ENCODE data around the gene MEIOSIN. TPM values are rescaled to one million over a fixed set of nuclear protein-coding genes. Genes with fewer than 3 reads are reported as not detected.

The MEIOSIN gene
- total RNA-seq, 1 experiment from 2014 or later = not detected

GRCh38 chr19:45801603-45802175 is 68.5 kb downstream of the MEIOSIN start:
- no peaks in the 10 kb centered on the region for H4K20me1 ChIP-seq (ENCODE audit: insufficient read depth)
- intact Hi-C loops (cut with micrococcal nuclease; ENCODE audit: unreplicated experiment) = no loop called here

GRCh38 chr19:45804140-45804958 is 71.1 kb downstream of the MEIOSIN start:
- H3F3A ChIP-seq (ENCODE audit: insufficient read depth, low read depth) = peaks cover 38% of the 10 kb centered on the region; the same call in 1 of the 2 replicates
- H3K9me3 ChIP-seq (ENCODE audit: insufficient read depth, low read depth) = no peaks in the 10 kb centered on the region
- no peak overlapping the region for H3K4me3 ChIP-seq
- H3K4me2 ChIP-seq = no peak overlapping the region
- POLR2A ChIA-PET (ENCODE audit: unreplicated experiment) = no interaction called here
- no peaks in the 10 kb centered on the region for H3K27me3 ChIP-seq (ENCODE audit: insufficient read depth, low read depth)
- no peak for TF ChIP-seq EZH2 (IDR thresholded peaks at IDR 0.05; ENCODE audit: low read depth)
- TF ChIP-seq CTCF (conservative IDR thresholded peaks at IDR 0.05) = no peak
- H2AFZ ChIP-seq = no peak overlapping the region
- H3K79me2 ChIP-seq (ENCODE audit: low read depth) = no peaks in the 10 kb centered on the region
- CTCF ChIA-PET = interaction anchor here (0.7 kb wide), 1 partner anchor 67 kb away, joined by 3 read pairs; no protein-coding TSS in a partner anchor
- H3K4me1 ChIP-seq (replicated peaks; ENCODE audit: insufficient read depth) = peaks cover 15% of the 10 kb centered on the region
- H4K20me1 ChIP-seq (ENCODE audit: insufficient read depth) = no peaks in the 10 kb centered on the region
- no peak overlapping the region for H3K27ac ChIP-seq
- H3K9me2 ChIP-seq (ENCODE audit: insufficient read depth) = no peaks in the 10 kb centered on the region
- no TSS peak for BruUV-seq (replicated peaks)
- intact Hi-C loops (cut with micrococcal nuclease; ENCODE audit: unreplicated experiment) = no loop called here
- H3K36me3 ChIP-seq (ENCODE audit: low read depth) = no peaks in the 10 kb centered on the region
- no peak for DNase-seq

More at GRCh38 chr19:45801603-45802175, 68.5 kb downstream of the MEIOSIN start:
- Histone ChIP-seq H3K9me2 (ENCODE audit: insufficient read depth) (no peaks in the 10 kb centered on the region), H3K4me2 (no peak overlapping the region), H3K27ac (no peak overlapping the region), H3K79me2 (ENCODE audit: low read depth) (no peaks in the 10 kb centered on the region), H3K4me1 (replicated peaks; ENCODE audit: insufficient read depth) (peaks cover 18% of the 10 kb centered on the region), H2AFZ (no peak overlapping the region), H3K36me3 (ENCODE audit: low read depth) (no peaks in the 10 kb centered on the region), H3F3A (ENCODE audit: insufficient read depth, low read depth) (peaks cover 36% of the 10 kb centered on the region; the same call in 1 of the 2 replicates), H3K27me3 (ENCODE audit: insufficient read depth, low read depth) (no peaks in the 10 kb centered on the region), H3K4me3 (no peak overlapping the region), H3K9me3 (ENCODE audit: insufficient read depth, low read depth) (no peaks in the 10 kb centered on the region)
- BruUV-seq (replicated peaks) = no TSS peak
- ChIA-PET POLR2A (ENCODE audit: unreplicated experiment) (no interaction called here), CTCF (no interaction called here)
- no peak for DNase-seq
- TF ChIP-seq CTCF (conservative IDR thresholded peaks at IDR 0.05) = no peak
- TF ChIP-seq EZH2 (IDR thresholded peaks at IDR 0.05; ENCODE audit: low read depth) = no peak

GRCh38 chr19:45804959-45805230 is 71.7 kb downstream of the MEIOSIN start:
- Histone ChIP-seq H3K9me3 (ENCODE audit: insufficient read depth, low read depth) (no peaks in the 10 kb centered on the region), H3K9me2 (ENCODE audit: insufficient read depth) (no peaks in the 10 kb centered on the region), H4K20me1 (ENCODE audit: insufficient read depth) (no peaks in the 10 kb centered on the region), H3F3A (ENCODE audit: insufficient read depth, low read depth) (peaks cover 33% of the 10 kb centered on the region; the same call in 1 of the 2 replicates), H3K36me3 (ENCODE audit: low read depth) (no peaks in the 10 kb centered on the region), H2AFZ (no peak overlapping the region), H3K27ac (no peak overlapping the region), H3K27me3 (ENCODE audit: insufficient read depth, low read depth) (no peaks in the 10 kb centered on the region), H3K79me2 (ENCODE audit: low read depth) (no peaks in the 10 kb centered on the region), H3K4me3 (no peak overlapping the region), H3K4me2 (no peak overlapping the region), H3K4me1 (replicated peaks; ENCODE audit: insufficient read depth) (peaks cover 15% of the 10 kb centered on the region)
- no peak for DNase-seq
- POLR2A ChIA-PET (ENCODE audit: unreplicated experiment) = no interaction called here
- no peak for TF ChIP-seq EZH2 (IDR thresholded peaks at IDR 0.05; ENCODE audit: low read depth)
- no peak for TF ChIP-seq CTCF (conservative IDR thresholded peaks at IDR 0.05)
- CTCF ChIA-PET = no interaction called here
- BruUV-seq (replicated peaks) = no TSS peak
- intact Hi-C loops (cut with micrococcal nuclease; ENCODE audit: unreplicated experiment) = no loop called here

Data from PC-9 (cell line).